Muscle of leg (tissue), 11 donors: Measurements from ENCODE around the gene KLHL1. TPM values are rescaled to one million over a fixed set of nuclear protein-coding genes. Genes with fewer than 3 reads are reported as not detected.

ENCODE experiments used
- DNase-seq: peaks from one replicate; pipeline ENCODE4 v3.0.0; 2013
- H3K27ac ChIP-seq: one replicate; pipeline ENCODE4 v1.5.1; 2013; ENCODE audit warnings: mild to moderate bottlenecking, low read length, control low read depth
- H3K27me3 ChIP-seq: one replicate; pipeline ENCODE4 v1.6.1; 2013; ENCODE audit warnings: low read length; ENCODE audit not compliant: control insufficient read depth, insufficient read depth
- H3K36me3 ChIP-seq: one replicate; pipeline ENCODE4 v1.6.1; 2013; ENCODE audit warnings: low read length; ENCODE audit not compliant: control insufficient read depth, insufficient read depth
- H3K4me1 ChIP-seq: one replicate; pipeline ENCODE4 v1.6.1; 2013; ENCODE audit warnings: low read length; ENCODE audit not compliant: control insufficient read depth, insufficient read depth
- H3K4me3 ChIP-seq: one replicate; pipeline ENCODE4 v1.5.1; 2013; ENCODE audit warnings: low read length, control low read depth
- H3K9me3 ChIP-seq: replicated peaks from 2 replicates; pipeline ENCODE4 v1.6.1; 2013; ENCODE audit warnings: low read depth, low read length; ENCODE audit not compliant: control insufficient read depth
- WGBS: methylation state at CpG from one replicate; pipeline ENCODE4 v1.1.5; 2013; ENCODE audit warnings: missing lambda C conversion rate; ENCODE audit not compliant: insufficient coverage; 5-methylcytosine and 5-hydroxymethylcytosine counted together
- polyA plus RNA-seq, 8 donors: library from polyadenylated mRNA; unstranded; fragments of 120-200 nt; gene quantifications; one replicate each; pipeline versions ENCODE4 v1.2.1 to v1.2.3, GENCODE V29; 2013; ENCODE audit warnings: inconsistent platforms in 1 of 8, low replicate concordance in 1 of 8; ENCODE audit not compliant: insufficient read length in 8 of 8, insufficient read depth in 1 of 8
- total RNA-seq: library from RNA; stranded (reverse); fragments of 120-200 nt; gene quantifications from one replicate; pipeline ENCODE4 v1.2.4, GENCODE V29; 2013

KLHL1 gene
- total and polyA plus RNA-seq, 9 donors = 0.02 to 0.09 (median 0.04) TPM; not detected in 6

- Histone ChIP-seq H3K36me3 (no peaks in the 10 kb centered on the region), H3K4me3 (no peak overlapping the region), H3K4me1 (no peaks in the 10 kb centered on the region), H3K9me3 (no peaks in the 10 kb centered on the region), H3K27ac (no peak overlapping the region), H3K27me3 (no peaks in the 10 kb centered on the region)
- WGBS = no CpG with 5 or more reads among the region's 1 CpG
- DNase-seq = no peak
Observed at GRCh38 chr13:69721631-69722030, 386.6 kb downstream of the KLHL1 start.

GRCh38 chr13:69720278-69720983, 387.8 kb downstream of the KLHL1 start:
- no peaks in the 10 kb centered on the region for H3K9me3 ChIP-seq
- H3K27ac ChIP-seq = no peak overlapping the region
- H3K4me3 ChIP-seq = no peak overlapping the region
- no peak for DNase-seq
- H3K27me3 ChIP-seq = no peaks in the 10 kb centered on the region
- no peaks in the 10 kb centered on the region for H3K36me3 ChIP-seq
- H3K4me1 ChIP-seq = no peaks in the 10 kb centered on the region

- Histone ChIP-seq H3K9me3 (no peaks in the 10 kb centered on the region), H3K27ac (no peak overlapping the region), H3K27me3 (no peaks in the 10 kb centered on the region), H3K4me3 (no peak overlapping the region), H3K4me1 (no peaks in the 10 kb centered on the region), H3K36me3 (no peaks in the 10 kb centered on the region)
- no peak for DNase-seq
Observed at GRCh38 chr13:69706807-69707206, 401.4 kb downstream of the KLHL1 start.

GRCh38 chr13:69704311-69704710, 403.9 kb downstream of the KLHL1 start:
- peak; percentile 35 for DNase-seq
- Histone ChIP-seq H3K27ac (no peak overlapping the region), H3K27me3 (no peaks in the 10 kb centered on the region), H3K36me3 (no peaks in the 10 kb centered on the region), H3K4me3 (no peak overlapping the region), H3K9me3 (no peaks in the 10 kb centered on the region), H3K4me1 (no peaks in the 10 kb centered on the region)
- WGBS = 30% methylated on average over 1 of the region's 1 CpG

GRCh38 chr13:69690999-69691398, 417.3 kb downstream of the KLHL1 start:
- Histone ChIP-seq H3K4me1 (no peaks in the 10 kb centered on the region), H3K4me3 (no peak overlapping the region), H3K9me3 (no peaks in the 10 kb centered on the region), H3K27me3 (no peaks in the 10 kb centered on the region), H3K27ac (no peak overlapping the region), H3K36me3 (no peaks in the 10 kb centered on the region)
- no peak for DNase-seq
- WGBS = no CpG with 5 or more reads among the region's 3 CpGs

- no peaks in the 10 kb centered on the region for H3K36me3 ChIP-seq
- H3K4me1 ChIP-seq = no peaks in the 10 kb centered on the region
- H3K27me3 ChIP-seq = no peaks in the 10 kb centered on the region
- WGBS = 70% methylated on average over 2 of the region's 3 CpGs
- no peak overlapping the region for H3K27ac ChIP-seq
- no peaks in the 10 kb centered on the region for H3K9me3 ChIP-seq
- H3K4me3 ChIP-seq = no peak overlapping the region
- no peak for DNase-seq
Observed at GRCh38 chr13:69683921-69684686, 424.1 kb downstream of the KLHL1 start.

- Histone ChIP-seq H3K4me1 (no peaks in the 10 kb centered on the region), H3K27ac (no peak overlapping the region), H3K4me3 (no peak overlapping the region), H3K36me3 (no peaks in the 10 kb centered on the region), H3K27me3 (no peaks in the 10 kb centered on the region), H3K9me3 (no peaks in the 10 kb centered on the region)
- WGBS = no CpG with 5 or more reads among the region's 3 CpGs
- no peak for DNase-seq
Observed at GRCh38 chr13:69681722-69682121, 426.5 kb downstream of the KLHL1 start.

GRCh38 chr13:69677343-69677742, 430.9 kb downstream of the KLHL1 start:
- H3K36me3 ChIP-seq = no peaks in the 10 kb centered on the region
- H3K4me3 ChIP-seq = no peak overlapping the region
- no peaks in the 10 kb centered on the region for H3K4me1 ChIP-seq
- H3K27me3 ChIP-seq = no peaks in the 10 kb centered on the region
- no peak overlapping the region for H3K27ac ChIP-seq
- no peaks in the 10 kb centered on the region for H3K9me3 ChIP-seq
- no peak for DNase-seq
- WGBS = no CpG with 5 or more reads among the region's 3 CpGs

- H3K27me3 ChIP-seq = no peaks in the 10 kb centered on the region
- no peak overlapping the region for H3K27ac ChIP-seq
- H3K4me3 ChIP-seq = no peak overlapping the region
- no peaks in the 10 kb centered on the region for H3K9me3 ChIP-seq
- DNase-seq = no peak
- no peaks in the 10 kb centered on the region for H3K36me3 ChIP-seq
- H3K4me1 ChIP-seq = no peaks in the 10 kb centered on the region
Observed at GRCh38 chr13:69676286-69676685, 432.0 kb downstream of the KLHL1 start.

- 83% methylated on average over 6 of the region's 6 CpGs for WGBS
- Histone ChIP-seq H3K9me3 (peaks cover 12% of the 10 kb centered on the region), H3K4me1 (no peaks in the 10 kb centered on the region), H3K36me3 (no peaks in the 10 kb centered on the region), H3K27me3 (no peaks in the 10 kb centered on the region), H3K4me3 (no peak overlapping the region), H3K27ac (no peak overlapping the region)
- no peak for DNase-seq
Observed at GRCh38 chr13:69660155-69660554, 448.1 kb downstream of the KLHL1 start.
